HG03378 (cell line): ENCODE data around the gene ALKBH3.

Source experiments
- ATAC-seq: cut with Tn5 transposase; IDR thresholded peaks from one replicate; pipeline ENCODE4 v1.9.1; 2021; ENCODE audit warnings: mild to moderate bottlenecking, moderate library complexity; ENCODE audit not compliant: unreplicated experiment

Gene ALKBH3

GRCh38 chr11:43880640-43881159, at the start of gene ALKBH3:
Gene ALKBH3, plus strand, starts transcription at chr11:43880831. Its CDS starts 1,822 bp downstream, at chr11:43882653.
- peak; percentile 98 for ATAC-seq

GRCh38 chr11:43830928-43831440, 49.6 kb upstream of the ALKBH3 start:
- peak; percentile 64 for ATAC-seq

GRCh38 chr11:43832536-43832935, 48.1 kb upstream of the ALKBH3 start:
- no peak for ATAC-seq

GRCh38 chr11:43833657-43834073, 47.0 kb upstream of the ALKBH3 start:
- no peak for ATAC-seq

GRCh38 chr11:43834286-43834685, 46.3 kb upstream of the ALKBH3 start:
- ATAC-seq: no peak

GRCh38 chr11:43835104-43835503, 45.5 kb upstream of the ALKBH3 start:
- no peak for ATAC-seq

- ATAC-seq: peak; percentile 51
These were observed 42.8 kb upstream of the ALKBH3 start for GRCh38 chr11:43837879-43838278.

- no peak for ATAC-seq
These were observed 38.6 kb upstream of the ALKBH3 start for GRCh38 chr11:43842021-43842420.

GRCh38 chr11:43845816-43846215, 34.8 kb upstream of the ALKBH3 start:
- ATAC-seq: no peak

- ATAC-seq: peak; percentile 91
These were observed 28.5 kb upstream of the ALKBH3 start for GRCh38 chr11:43852057-43852636.

GRCh38 chr11:43853781-43854180, 26.9 kb upstream of the ALKBH3 start:
- ATAC-seq: no peak

- ATAC-seq: no peak
These were observed 23.6 kb upstream of the ALKBH3 start for GRCh38 chr11:43856993-43857392.

- no peak for ATAC-seq
These were observed 19.5 kb upstream of the ALKBH3 start for GRCh38 chr11:43861141-43861540.

- no peak for ATAC-seq
These were observed 14.1 kb upstream of the ALKBH3 start for GRCh38 chr11:43866520-43866919.

GRCh38 chr11:43866969-43867368, 13.7 kb upstream of the ALKBH3 start:
- no peak for ATAC-seq

GRCh38 chr11:43868852-43869567, 11.6 kb upstream of the ALKBH3 start:
- ATAC-seq: peak; percentile 100

- ATAC-seq: no peak
These were observed 9.6 kb upstream of the ALKBH3 start for GRCh38 chr11:43871051-43871450.

- ATAC-seq: no peak
These were observed 7.6 kb upstream of the ALKBH3 start for GRCh38 chr11:43872995-43873394.

GRCh38 chr11:43874078-43874477, 6.6 kb upstream of the ALKBH3 start:
- ATAC-seq: no peak

- peak; percentile 73 for ATAC-seq
These were observed 5.9 kb upstream of the ALKBH3 start for GRCh38 chr11:43874738-43875137.

GRCh38 chr11:43879789-43880639, 617 bp upstream of the ALKBH3 start:
- ATAC-seq: no peak
